ENCODE results near the gene USP5. TPM values are rescaled to one million over a fixed set of nuclear protein-coding genes. Genes with fewer than 3 reads are reported as not detected.

Gene USP5
- total and polyA plus RNA-seq, 2 of the 8 experiments (the other 6 are each of a cell fraction or from before 2014, with no cell fraction given), result 66.5 to 148 TPM

DNA sequence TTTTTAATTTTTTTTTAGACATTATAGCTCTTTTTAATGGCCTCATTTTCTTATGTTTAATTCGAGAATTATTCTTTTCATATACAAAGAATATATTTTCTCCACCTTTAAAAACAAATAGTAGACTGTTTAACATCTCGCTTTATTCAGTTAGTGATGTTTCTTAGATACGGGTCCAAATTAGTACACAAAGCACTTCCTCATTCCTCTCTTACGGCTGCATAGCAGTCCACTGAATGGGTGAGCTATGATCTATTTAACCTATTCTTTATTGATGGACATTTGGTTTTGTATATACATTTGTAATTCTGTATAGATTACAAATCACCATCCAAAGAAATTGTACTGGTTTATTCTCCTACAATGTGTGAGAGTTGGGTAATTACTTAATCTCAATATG, 38.6 kb upstream of the USP5 start (continued):
- TF ChIP-seq FOSL1 (IDR thresholded peaks at IDR 0.05; ENCODE audit: insufficient read depth, low read depth, low read length) (no peak), POLR2AphosphoS5 (IDR thresholded peaks at IDR 0.05; ENCODE audit: low read depth, low read length) (no peak), EGR1 (IDR thresholded peaks at IDR 0.05; ENCODE audit: borderline replicate concordance, low read depth, low read length) (no peak), SIRT6 (IDR thresholded peaks at IDR 0.05; ENCODE audit: low read length) (no peak), JUND (IDR thresholded peaks at IDR 0.05; ENCODE audit: low read length) (no peak), RXRA (IDR thresholded peaks at IDR 0.05; ENCODE audit: insufficient read depth, low read depth, low read length) (no peak)
- TF ChIP-seq, protein P1, sequence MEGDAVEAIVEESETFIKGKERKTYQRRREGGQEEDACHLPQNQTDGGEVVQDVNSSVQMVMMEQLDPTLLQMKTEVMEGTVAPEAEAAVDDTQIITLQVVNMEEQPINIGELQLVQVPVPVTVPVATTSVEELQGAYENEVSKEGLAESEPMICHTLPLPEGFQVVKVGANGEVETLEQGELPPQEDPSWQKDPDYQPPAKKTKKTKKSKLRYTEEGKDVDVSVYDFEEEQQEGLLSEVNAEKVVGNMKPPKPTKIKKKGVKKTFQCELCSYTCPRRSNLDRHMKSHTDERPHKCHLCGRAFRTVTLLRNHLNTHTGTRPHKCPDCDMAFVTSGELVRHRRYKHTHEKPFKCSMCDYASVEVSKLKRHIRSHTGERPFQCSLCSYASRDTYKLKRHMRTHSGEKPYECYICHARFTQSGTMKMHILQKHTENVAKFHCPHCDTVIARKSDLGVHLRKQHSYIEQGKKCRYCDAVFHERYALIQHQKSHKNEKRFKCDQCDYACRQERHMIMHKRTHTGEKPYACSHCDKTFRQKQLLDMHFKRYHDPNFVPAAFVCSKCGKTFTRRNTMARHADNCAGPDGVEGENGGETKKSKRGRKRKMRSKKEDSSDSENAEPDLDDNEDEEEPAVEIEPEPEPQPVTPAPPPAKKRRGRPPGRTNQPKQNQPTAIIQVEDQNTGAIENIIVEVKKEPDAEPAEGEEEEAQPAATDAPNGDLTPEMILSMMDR (IDR thresholded peaks at IDR 0.05; ENCODE audit: control extremely low read depth in 1 of 3, insufficient read depth in 1 of 3, low read depth in 1 of 3, low read length in 3 of 3), result no peak
- TF ChIP-seq, protein P2, sequence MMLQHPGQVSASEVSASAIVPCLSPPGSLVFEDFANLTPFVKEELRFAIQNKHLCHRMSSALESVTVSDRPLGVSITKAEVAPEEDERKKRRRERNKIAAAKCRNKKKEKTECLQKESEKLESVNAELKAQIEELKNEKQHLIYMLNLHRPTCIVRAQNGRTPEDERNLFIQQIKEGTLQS (IDR thresholded peaks at IDR 0.05; ENCODE audit: insufficient read depth, low read depth, low read length), result no peak

All from H1 (cell line).